HCT116 (cell line): Measurements from ENCODE around the gene TBC1D2B. TPM values are rescaled to one million over a fixed set of nuclear protein-coding genes. Genes with fewer than 3 reads are reported as not detected.
"Not testable (repeated sequence)": the region's sequence is repeated elsewhere in the genome, so short reads cannot be mapped to it uniquely, and the experiment has no call there.

Experiments
- ATAC-seq: fragments of 200-7000 bp; cut with Tn5 transposase; 2 replicates; pipeline ENCODE4 v1.9.1; 2020; ENCODE audit warnings: mild to moderate bottlenecking, moderate library complexity
- BruUV-seq: library from RNA; stranded (reverse); fragments of 400-500 nt; replicated peaks from 2 replicates; lab custom pipeline; 2021; lab: Mats Ljungman, UMichigan
- CTCF ChIA-PET: fragments of 300-600 bp; sonication (Branson Sonifier 250); formaldehyde crosslinking; loops from one replicate; lab custom pipeline; 2021; ENCODE audit warnings: antibody characterized with exemption; lab: Charles Lee
- POLR2A ChIA-PET: fragments of 300-600, 350-600 bp; sonication (Branson Sonifier 250); formaldehyde crosslinking; loops from one replicate; lab custom pipeline; 2021; ENCODE audit warnings: antibody characterized with exemption; lab: Charles Lee
- RAD21 ChIA-PET, 2 experiments: fragments of 300-600 bp; sonication (Branson Sonifier 250); formaldehyde crosslinking; loops; one replicate each; lab custom pipeline; 2023; ENCODE audit warnings: low total read pairs in 2 of 2; ENCODE audit not compliant: uncharacterized antibody in 2 of 2, unreplicated experiment in 2 of 2, low non-redundant PET in 1 of 2; lab: Charles Lee
- DNase-seq: peaks from one replicate; pipeline ENCODE4 v3.0.0-alpha.2; 2010; ENCODE audit warnings: low read depth, low spot score
- H2AFZ ChIP-seq: fragments of 200-600 bp; shearing (Covaris generic), sonication (generic); 2 replicates; pipeline ENCODE4 v1.6.1; 2017; ENCODE audit warnings: low read depth, mixed run types, mixed read lengths, antibody characterized with exemption, low read length; ENCODE audit not compliant: poor library complexity, severe bottlenecking
- H3K27ac ChIP-seq: 2 replicates; pipeline ENCODE4 v1.5.1; 2012; ENCODE audit warnings: low read depth, low read length
- H3K27me3 ChIP-seq: fragments of 200-600 bp; sonication (generic); 2 replicates; pipeline ENCODE4 v1.6.1; 2016; ENCODE audit warnings: mixed run types, low read length, mixed read lengths; ENCODE audit not compliant: insufficient read depth
- H3K36me3 ChIP-seq, 2 experiments: fragments of 200-500 bp in 1 of 2; fragments of 200-600 bp in 1 of 2; sonication (Bioruptor generic) in 1 of 2; sonication (generic) in 1 of 2; 2 replicates each; pipeline versions ENCODE4 v1.5.1 to v1.6.1; 2014 to 2016; ENCODE audit warnings: low read length in 2 of 2, inconsistent platforms in 1 of 2, mixed read lengths in 1 of 2, mixed run types in 1 of 2; ENCODE audit not compliant: insufficient read depth in 2 of 2, control insufficient read depth in 1 of 2
- H3K4me1 ChIP-seq, 2 experiments: fragments of 200-600 bp in 1 of 2; sonication (generic) in 1 of 2; 2 replicates each; pipeline versions ENCODE4 v1.5.1 to v1.6.1; 2012 to 2017; ENCODE audit warnings: low read length in 2 of 2, inconsistent platforms in 1 of 2, mild to moderate bottlenecking in 1 of 2, mixed read lengths in 1 of 2, mixed run types in 1 of 2, moderate library complexity in 1 of 2; ENCODE audit not compliant: insufficient read depth in 2 of 2, control insufficient read depth in 1 of 2
- H3K4me2 ChIP-seq: fragments of 200-600 bp; sonication (generic); 2 replicates; pipeline ENCODE4 v1.6.1; 2017; ENCODE audit warnings: mixed run types, low read length, mixed read lengths
- H3K4me3 ChIP-seq, 2 experiments: fragments of 200-600 bp in 1 of 2; sonication (generic) in 1 of 2; replicated peaks in 1 of 2; 2 replicates each; pipeline ENCODE4 v1.5.1; 2011 to 2016; ENCODE audit warnings: low read length in 2 of 2, control low read depth in 1 of 2, low read depth in 1 of 2, mild to moderate bottlenecking in 1 of 2, mixed read lengths in 1 of 2, mixed run types in 1 of 2
- H3K79me2 ChIP-seq: fragments of 200-600 bp; sonication (generic); 2 replicates; pipeline ENCODE4 v1.6.1; 2017; ENCODE audit warnings: mild to moderate bottlenecking, mixed run types, low read length, moderate library complexity, mixed read lengths; ENCODE audit not compliant: insufficient read depth
- H3K9ac ChIP-seq: fragments of 200-600 bp; sonication (generic); 2 replicates; pipeline ENCODE4 v1.6.1; 2016; ENCODE audit warnings: low read length, mixed read lengths
- H3K9me2 ChIP-seq: fragments of 200-600 bp; sonication (generic), shearing (Covaris generic); 2 replicates; pipeline ENCODE4 v1.6.1; 2017; ENCODE audit warnings: mixed run types, mild to moderate bottlenecking, moderate library complexity; ENCODE audit not compliant: insufficient read depth
- H3K9me3 ChIP-seq, 2 experiments: fragments of 200-500 bp in 1 of 2; fragments of 200-600 bp in 1 of 2; sonication (Bioruptor generic) in 1 of 2; sonication (generic) in 1 of 2; 2 replicates each; pipeline ENCODE4 v1.6.1; 2014 to 2017; ENCODE audit warnings: low read length in 2 of 2, mixed read lengths in 2 of 2, inconsistent platforms in 1 of 2, low read depth in 1 of 2, mild to moderate bottlenecking in 1 of 2, mixed run types in 1 of 2, moderate library complexity in 1 of 2; ENCODE audit not compliant: control insufficient read depth in 1 of 2, insufficient read depth in 1 of 2
- H4K20me1 ChIP-seq: fragments of 200-600 bp; sonication (generic), shearing (Covaris generic); 2 replicates; pipeline ENCODE4 v1.6.1; 2017; ENCODE audit warnings: mixed run types, mild to moderate bottlenecking, moderate library complexity; ENCODE audit not compliant: insufficient read depth
- intact Hi-C: fragments of 100-400 bp; cut with micrococcal nuclease; formaldehyde crosslinking; loops from 2 replicates; pipeline ENCODE4 v1.10.0; 2022
- total RNA-seq: library from RNA; stranded (reverse); gene quantifications from one replicate; pipeline ENCODE4 v1.2.1, GENCODE V29; 2021; ENCODE audit not compliant: unreplicated experiment
- TF ChIP-seq, protein P1 (sequence below), 3 experiments: fragments of 200-600 bp in 1 of 3; sonication (generic) in 1 of 3; IDR thresholded peaks in 2 of 3; conservative IDR thresholded peaks in 1 of 3; 2 replicates each; pipeline ENCODE4 v1.5.1; 2012 to 2017; ENCODE audit warnings: low read depth in 2 of 3, low read length in 2 of 3, antibody characterized with exemption in 1 of 3, borderline replicate concordance in 1 of 3, control low read depth in 1 of 3, mild to moderate bottlenecking in 1 of 3, mixed read lengths in 1 of 3, mixed run types in 1 of 3, moderate library complexity in 1 of 3; ENCODE audit not compliant: insufficient read depth in 1 of 3

The TBC1D2B gene
- total RNA-seq, 1 experiment from 2014 or later: 16.6 TPM

DNA sequence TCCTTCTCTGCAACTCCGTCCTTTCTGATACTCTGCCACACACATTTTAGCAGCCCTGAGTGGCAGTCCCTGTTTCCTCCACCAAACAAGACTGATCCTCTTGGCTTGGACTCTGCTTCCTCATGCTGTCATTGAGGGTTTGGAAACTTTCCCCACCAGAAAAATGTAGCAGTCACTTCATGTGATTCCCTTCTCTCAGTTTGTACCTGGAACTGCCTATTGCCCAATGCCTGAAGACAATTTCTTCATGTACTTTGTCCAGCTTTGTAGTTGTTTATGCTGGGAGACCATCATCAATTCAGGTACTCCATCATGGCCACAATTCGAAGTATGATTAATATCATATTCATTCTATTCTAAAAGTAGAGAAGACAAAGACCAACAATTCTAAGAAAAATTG is 119.5 kb downstream of the TBC1D2B start:
- H3K9ac ChIP-seq, BruUV-seq, DNase-seq, H3K9me3 ChIP-seq, H3K9me2 ChIP-seq, POLR2A ChIA-PET, ATAC-seq, H2AFZ ChIP-seq, H3K36me3 ChIP-seq, H3K4me3 ChIP-seq, H3K27ac ChIP-seq, H3K79me2 ChIP-seq, H3K4me2 ChIP-seq, H3K27me3 ChIP-seq, H4K20me1 ChIP-seq: not testable (repeated sequence)
- ChIA-PET CTCF (interaction anchor here (2.4 kb wide), 1 partner anchor 9 kb away, joined by 4 read pairs; no protein-coding TSS in a partner anchor), RAD21 (interaction anchor here in 1 of 2 experiments (2.5 kb wide), 1 partner anchor 150 kb away, joined by 18 read pairs; no protein-coding TSS in a partner anchor)
- peaks cover 0 to 11% of the 10 kb centered on the region in 2 experiments; a peak in 2 of 4 replicates for H3K4me1 ChIP-seq
- intact Hi-C loops: loop anchor here (2.0 kb wide), 1 partner anchor 43 kb away; no protein-coding TSS in a partner anchor

DNA sequence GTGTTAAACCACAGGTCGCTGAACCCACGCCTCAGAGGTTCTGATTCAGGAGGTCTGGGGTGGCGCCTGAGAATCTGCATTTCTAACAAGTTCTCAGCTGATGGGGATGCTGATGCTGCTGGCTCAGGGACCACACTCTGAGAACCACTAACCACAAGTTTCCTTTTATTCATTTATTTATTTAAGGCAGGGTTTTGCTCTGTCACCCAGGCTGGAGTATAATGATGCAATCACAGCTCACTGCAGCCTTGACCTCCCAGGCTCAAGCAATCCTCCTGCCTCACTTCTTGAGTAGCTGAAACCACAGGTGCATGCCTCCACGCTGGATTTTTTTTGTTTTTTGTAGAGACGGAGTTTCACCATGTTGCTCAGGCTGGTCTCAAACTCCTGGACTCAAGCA is 123.6 kb downstream of the TBC1D2B start:
- H3K4me2 ChIP-seq, H3K4me3 ChIP-seq, H3K36me3 ChIP-seq, RAD21 ChIA-PET, H4K20me1 ChIP-seq, intact Hi-C loops, POLR2A ChIA-PET, H3K79me2 ChIP-seq, H3K27me3 ChIP-seq, CTCF ChIA-PET, H3K9ac ChIP-seq, BruUV-seq, ATAC-seq, H3K9me2 ChIP-seq, H3K27ac ChIP-seq, H3K4me1 ChIP-seq, H3K9me3 ChIP-seq, DNase-seq, H2AFZ ChIP-seq: not testable (repeated sequence)

DNA sequence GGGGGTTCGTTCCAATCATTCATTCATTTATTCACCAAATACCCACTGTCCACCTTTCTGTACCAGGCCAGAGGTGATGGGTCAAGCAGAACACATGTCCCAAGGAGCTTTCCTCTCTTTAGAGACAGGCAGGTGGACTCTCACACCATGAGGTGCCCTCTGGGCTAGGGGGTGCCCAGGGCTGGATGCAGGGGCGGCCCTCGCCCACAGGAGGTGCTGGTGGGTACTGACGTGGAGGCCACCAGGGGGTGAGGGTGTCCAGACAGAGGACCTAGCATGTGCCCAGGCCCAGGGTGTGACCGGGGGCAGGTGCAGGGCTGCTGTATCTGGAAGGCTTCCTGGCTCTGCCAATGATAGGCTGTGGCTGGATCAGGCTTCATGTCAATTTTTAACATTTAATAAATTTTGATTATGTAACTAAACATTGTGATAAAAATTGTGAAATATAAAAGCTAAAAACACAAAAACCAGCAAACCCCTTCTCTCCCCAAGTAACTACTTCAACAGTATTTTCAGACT is 124.5 kb downstream of the TBC1D2B start:
- H3K9me3 ChIP-seq, H3K4me1 ChIP-seq, H3K9ac ChIP-seq, BruUV-seq, intact Hi-C loops, CTCF ChIA-PET, H3K36me3 ChIP-seq, H3K9me2 ChIP-seq, DNase-seq, H3K27me3 ChIP-seq, H2AFZ ChIP-seq, POLR2A ChIA-PET, RAD21 ChIA-PET, H3K4me3 ChIP-seq, H3K79me2 ChIP-seq, H3K27ac ChIP-seq, H3K4me2 ChIP-seq, H4K20me1 ChIP-seq: not testable (repeated sequence)
- ATAC-seq: peak; percentile 94
- TF ChIP-seq, protein P1, sequence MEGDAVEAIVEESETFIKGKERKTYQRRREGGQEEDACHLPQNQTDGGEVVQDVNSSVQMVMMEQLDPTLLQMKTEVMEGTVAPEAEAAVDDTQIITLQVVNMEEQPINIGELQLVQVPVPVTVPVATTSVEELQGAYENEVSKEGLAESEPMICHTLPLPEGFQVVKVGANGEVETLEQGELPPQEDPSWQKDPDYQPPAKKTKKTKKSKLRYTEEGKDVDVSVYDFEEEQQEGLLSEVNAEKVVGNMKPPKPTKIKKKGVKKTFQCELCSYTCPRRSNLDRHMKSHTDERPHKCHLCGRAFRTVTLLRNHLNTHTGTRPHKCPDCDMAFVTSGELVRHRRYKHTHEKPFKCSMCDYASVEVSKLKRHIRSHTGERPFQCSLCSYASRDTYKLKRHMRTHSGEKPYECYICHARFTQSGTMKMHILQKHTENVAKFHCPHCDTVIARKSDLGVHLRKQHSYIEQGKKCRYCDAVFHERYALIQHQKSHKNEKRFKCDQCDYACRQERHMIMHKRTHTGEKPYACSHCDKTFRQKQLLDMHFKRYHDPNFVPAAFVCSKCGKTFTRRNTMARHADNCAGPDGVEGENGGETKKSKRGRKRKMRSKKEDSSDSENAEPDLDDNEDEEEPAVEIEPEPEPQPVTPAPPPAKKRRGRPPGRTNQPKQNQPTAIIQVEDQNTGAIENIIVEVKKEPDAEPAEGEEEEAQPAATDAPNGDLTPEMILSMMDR (IDR thresholded peaks at IDR 0.05 in 2 of 3, conservative IDR thresholded peaks at IDR 0.05 in 1 of 3; ENCODE audit: borderline replicate concordance in 1 of 3, insufficient read depth in 1 of 3, low read depth in 2 of 3, low read length in 2 of 3): peak in 1 of 3 experiments; percentile 20; a peak in 2 of 6 replicates

DNA sequence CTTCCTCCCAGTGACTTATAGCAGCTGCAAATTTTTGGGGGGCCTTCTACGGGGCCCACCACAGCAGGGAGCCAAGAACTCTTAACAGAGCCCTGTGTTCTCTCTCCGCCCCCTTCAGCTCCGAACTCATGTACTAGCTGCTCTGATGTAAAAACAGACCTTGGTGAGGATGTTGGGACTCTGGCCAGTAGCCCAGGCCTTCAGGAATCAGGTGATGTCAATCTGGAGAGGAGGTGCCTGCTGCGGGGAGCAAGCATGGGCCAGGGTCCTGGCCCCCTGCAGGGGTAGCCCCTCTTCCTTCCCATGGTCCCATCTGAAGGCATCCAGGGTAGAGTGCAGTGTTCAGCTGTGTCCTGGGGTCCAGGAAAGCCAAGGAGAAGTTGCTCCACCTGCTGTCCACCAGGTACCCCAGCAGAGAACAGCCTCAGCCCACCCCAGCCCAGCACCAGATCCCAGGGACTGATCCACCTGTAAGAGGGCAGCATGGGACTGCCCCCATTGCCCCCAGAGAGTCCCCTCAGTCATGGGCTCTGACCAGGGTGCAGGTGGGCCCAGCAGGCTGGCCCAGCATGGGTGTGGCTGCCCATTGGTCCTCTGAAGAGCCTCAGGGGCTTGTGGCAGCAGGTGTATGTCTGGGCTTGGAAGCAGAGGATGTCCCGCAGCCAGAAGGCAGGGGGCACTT is 126.3 kb downstream of the TBC1D2B start:
- H3K27me3 ChIP-seq, POLR2A ChIA-PET, H3K4me3 ChIP-seq, H3K79me2 ChIP-seq, DNase-seq, RAD21 ChIA-PET, CTCF ChIA-PET, ATAC-seq, H3K36me3 ChIP-seq, H3K4me2 ChIP-seq, BruUV-seq, H3K4me1 ChIP-seq, H3K9me3 ChIP-seq, intact Hi-C loops, H4K20me1 ChIP-seq, H3K27ac ChIP-seq, H3K9ac ChIP-seq, H3K9me2 ChIP-seq, H2AFZ ChIP-seq: not testable (repeated sequence)
